GM03348 (cell line): ENCODE data around the gene ARHGAP25.

Experiments used
- DNase-seq: peaks from one replicate; pipeline ENCODE4 v3.0.0; 2012; ENCODE audit warnings: low spot score

Gene ARHGAP25

DNA sequence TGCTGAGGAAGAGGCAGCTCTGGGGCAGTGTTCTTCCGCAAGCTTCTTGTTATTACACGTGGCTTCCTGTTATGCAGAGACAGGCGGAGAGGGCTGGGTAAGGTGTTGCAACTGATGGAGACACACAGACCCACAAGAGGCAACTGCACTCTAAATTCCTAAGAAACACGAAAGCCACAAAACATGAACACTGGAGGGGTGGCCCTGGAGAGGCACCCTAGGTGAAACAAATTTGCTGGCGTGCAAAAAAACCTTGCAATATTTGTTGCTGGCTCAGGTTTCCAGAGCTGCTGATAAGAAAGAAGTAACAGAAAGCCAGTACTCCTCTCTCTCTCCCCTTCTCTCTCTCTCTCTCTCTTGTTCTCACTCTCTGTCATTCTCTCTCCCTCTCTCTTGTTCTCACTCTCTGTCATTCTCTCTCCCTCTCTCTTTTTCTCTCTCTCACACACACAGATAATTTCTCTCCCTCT is 31.8 kb downstream of the ARHGAP25 start:
- DNase-seq, result no peak

DNA sequence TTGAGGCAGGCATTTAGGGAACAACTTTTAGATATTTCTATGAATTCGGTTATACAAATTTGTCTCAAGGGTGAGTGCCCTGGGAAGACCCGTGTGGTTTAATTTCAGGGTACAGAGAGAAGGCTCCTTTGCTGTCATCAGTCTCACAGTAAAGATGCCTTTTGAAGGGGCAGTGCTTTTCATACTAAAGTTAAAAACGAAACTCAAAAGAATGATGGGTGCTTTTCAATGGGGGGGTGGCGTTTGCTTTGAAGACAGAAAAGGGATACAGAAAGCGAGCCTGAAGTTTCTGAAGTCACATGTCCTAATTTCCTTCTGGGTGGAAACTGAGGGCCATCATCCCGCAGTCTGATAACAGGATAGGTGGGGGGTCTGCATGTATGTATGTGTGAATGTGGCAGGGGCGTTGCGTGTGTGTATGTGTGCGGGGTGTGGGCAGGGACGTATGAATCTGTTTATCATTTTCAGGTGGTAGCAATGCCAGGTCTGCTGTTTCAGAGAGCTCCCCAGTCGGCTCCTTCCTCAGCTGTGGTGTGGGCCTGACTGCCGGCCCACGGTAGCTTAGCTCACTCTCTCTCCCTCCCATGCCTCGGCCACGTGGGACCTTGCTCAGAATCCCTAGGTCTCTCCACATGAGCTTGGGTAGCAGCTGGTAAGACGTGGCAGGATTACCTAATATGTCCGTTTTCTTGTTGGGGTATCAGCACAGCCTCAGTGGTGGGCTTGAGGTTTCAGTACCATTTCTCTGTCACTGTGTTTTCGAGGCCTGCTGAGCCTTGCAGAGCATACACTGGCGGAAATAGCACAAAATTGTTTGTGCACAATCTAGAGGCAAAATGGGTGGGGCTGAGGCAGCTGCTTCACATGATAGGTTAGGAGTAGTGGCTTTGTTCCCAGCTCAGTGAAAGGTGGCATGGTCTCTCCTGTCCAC is 32.7 kb downstream of the ARHGAP25 start:
- DNase-seq, result no peak

DNA sequence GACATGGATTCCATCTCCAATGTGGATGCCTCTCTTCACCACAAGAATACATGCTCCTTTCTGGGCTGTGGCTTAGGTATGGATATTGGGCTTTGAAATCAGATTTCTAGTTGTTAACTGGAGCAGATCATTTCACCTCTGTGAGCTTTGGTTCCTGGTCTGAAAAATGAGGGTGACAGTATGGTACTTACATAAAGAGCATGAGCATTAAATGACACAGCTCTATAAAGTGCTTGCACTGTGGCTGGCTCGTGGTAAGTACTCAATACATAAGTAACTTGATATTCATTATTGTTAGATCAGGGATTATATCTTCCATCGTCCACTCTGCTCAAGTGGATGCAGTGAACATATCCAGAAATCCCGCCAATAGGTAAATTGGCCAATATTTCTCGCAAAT is 33.4 kb downstream of the ARHGAP25 start:
- DNase-seq, result no peak

DNA sequence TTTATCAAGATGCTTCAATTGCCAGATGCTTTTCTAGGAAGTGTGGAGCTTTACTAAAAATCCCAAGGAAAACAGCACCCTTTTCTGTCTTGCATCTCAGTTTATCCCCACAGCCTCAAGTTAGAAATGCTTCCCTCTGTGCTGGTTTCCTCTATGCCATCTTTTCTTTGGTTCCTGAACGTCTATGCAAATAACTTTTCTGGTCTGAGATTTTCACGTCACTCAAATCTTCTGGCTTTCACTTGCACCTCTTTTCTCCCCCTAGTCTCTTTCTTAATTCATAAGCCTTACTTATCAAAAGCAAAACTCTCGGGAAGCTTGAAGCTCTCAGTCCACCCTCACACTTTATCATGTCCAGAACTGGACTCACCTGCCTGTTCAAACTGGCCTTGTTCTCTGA is 33.9 kb downstream of the ARHGAP25 start:
- no peak for DNase-seq

DNA sequence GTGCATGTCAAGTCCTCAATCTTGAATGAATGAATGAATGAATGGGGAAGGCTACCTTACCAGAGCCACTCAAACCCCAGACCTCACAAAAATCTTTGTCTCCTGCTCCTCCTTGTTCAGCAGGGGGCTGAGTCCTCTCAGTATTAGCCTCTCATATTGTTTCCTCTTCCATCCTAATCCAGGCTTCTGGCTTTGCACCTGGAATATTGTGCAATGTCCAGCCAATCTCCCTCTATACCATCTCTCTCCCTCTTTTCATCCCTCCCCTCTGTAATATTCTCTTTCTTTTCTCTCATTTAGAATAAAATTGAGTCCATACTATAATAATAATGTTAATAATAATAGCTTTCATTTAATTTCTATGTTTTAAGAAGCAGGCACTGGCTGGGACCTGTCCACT is 34.3 kb downstream of the ARHGAP25 start:
- DNase-seq, result no peak

DNA sequence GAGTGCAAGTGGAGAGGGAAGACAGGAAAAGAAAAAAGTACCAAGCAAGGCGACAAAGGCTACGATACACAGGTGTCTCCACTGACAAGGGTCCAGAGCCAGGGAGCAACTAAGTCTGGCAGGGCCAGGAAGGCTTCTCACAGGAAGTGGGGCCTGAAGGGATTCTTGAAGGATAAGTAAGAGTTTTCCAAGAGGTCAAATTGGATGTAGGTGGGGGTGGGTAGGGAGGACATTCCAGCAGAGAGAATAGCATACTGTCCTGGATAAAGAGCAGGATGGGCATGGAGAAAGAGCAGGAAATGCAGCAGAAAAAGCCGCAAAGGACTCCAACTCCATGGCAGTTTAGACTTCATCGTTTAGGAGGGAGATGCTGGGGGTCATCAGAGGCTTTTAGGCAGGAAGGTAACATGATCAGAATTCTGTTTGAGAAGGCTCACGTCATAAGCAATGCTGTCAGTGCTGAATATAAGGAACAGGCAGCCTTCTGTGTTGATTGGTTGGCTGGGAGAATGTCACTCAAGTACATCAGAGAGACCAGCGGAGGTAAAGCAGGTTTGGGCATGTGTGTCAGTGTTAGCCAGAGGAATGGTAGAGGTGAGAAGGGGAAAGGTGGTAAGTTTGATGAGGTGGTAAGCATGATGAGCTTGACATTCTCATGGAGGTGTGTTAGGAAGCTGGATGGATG is 35.1 kb downstream of the ARHGAP25 start:
- DNase-seq, result no peak

DNA sequence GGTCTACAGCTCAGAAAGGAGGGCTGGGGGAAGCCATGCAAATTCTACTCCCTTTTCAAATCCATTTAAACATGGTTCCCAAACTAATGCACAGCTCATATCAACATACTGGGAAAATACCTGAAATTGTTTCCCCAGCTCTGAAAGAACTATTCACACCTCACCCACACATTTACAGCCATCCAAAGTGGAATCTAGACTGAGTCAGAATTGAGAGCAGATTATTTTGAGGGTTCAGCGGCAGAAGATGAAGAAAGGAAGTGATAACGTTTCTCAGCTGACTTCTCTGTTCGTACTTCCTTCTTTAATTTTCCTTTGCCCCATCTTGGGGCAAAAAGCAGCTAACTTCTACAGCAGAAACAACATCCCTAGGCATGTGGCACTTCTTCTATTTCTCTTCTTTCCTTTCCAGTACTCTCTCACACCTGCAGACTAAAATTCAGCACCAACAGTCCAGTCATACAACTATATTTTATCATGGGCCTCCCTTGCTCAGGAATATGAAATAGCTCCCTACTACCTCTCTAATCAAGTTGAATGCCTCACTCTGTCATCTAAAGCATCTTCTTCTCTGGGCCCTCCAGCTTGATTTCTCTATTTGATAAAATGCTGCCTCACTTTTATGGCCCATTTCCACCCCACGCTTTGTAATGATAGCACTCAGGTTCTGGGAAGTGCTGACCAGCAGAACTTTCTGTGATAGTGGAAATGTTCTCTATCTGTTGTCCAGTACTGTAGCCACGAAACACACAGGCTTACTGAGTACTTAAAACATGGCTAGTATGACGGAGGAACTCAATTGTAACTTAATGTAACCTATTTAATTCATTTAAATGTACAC is 35.9 kb downstream of the ARHGAP25 start:
- no peak for DNase-seq

DNA sequence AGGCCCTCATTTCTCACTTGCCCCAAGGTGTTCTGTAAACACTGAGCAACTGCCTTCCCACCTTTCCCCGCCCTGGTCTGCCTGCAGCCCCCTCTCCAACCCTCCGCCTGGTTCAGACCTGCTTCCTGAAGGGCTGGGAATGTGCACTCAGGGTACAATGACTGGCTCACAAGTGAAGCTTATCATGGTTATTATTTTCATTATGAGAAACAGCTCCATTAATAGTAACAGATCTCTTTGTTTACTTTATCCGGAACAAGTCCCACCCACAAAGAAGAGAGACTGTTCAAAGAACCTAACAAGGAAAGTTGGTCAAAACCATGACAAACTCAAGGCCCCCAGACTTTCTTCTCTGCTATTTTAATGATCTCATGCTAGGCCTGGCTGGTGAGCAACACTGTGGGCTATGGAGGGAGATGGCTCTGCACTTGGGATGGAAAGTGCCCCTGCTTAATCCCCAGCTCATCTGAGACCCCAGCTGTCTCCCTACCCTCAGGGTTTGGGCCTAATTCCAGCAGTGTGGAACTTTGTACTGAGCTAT is 36.7 kb downstream of the ARHGAP25 start:
- DNase-seq, result no peak

DNA sequence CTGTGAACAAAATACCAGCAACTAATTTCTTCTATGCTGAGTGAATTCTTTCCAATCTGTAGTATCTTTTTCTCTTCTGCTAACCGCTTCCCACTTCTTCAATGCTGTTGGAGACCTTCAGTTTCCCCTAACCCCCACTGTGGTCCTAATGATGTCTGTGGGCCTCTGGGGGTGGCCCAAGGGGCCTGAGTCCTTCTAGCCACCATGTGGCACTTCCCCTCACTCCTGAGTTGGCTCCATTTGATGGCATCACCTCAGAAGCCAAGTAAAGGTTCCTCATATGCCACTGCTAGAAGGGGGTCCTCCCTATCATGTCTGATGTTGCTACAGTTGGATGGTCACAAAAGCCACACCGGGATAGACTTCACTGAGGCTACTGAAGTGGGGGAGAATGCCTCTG is 37.5 kb downstream of the ARHGAP25 start:
- no peak for DNase-seq

DNA sequence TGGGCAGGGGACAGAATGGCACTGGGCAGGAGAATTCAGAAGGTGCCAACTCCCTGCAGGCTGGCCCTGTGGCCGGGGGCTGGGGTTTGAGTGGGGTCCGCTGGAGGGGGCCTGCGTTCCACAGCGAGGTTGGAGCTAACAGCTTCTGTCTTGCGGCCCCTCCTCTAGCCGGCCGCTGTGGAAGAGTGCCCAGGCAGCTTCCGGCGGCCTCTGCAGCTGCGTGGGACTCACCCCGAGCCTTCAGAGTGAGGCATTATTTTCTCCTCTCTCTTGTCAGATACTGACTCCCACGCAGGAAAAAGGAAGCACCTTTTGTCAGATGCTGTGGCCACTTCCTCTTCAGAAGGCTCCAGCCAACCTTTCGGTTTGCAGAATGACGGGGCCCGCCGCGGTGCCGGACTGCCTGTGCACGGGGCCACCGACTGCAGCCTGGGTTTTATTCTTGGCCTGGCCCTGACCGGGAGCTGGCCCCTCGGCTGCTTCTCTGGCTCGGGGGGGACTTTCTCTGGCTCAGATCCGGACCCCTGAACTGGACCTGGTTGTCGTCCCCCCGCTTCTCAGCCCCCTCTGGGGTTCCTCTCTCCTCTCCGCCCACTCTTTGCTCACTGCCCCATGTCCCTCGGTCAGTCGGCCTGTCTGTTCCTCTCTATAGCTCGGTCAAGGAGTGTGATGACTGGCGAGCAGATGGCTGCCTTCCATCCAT is 40.1 kb downstream of the ARHGAP25 start:
- no peak for DNase-seq

DNA sequence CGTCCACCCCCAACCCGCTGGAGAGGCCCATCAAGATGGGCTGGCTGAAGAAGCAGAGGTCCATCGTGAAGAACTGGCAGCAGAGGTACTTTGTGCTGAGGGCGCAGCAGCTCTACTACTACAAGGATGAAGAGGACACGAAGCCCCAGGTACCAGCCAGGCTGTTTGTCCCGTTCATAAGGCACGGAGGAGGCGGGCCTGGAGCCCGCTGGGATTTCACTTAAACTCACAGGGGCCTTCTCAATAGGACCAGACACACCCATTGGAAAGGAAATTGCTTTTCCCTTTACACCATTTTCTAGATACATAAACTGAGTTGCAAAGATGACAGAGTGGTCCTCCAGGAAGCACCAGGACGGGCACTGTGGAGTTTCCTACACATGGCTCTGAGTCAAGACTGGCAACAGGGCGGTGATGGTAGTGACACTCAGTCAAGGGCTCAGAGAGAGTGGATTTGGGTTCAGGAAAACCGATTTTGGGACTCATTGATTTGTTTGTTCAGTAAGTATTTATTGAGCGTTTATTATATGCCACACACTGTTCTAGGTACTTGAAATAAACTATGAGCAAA is 40.7 kb downstream of the ARHGAP25 start:
- no peak for DNase-seq

DNA sequence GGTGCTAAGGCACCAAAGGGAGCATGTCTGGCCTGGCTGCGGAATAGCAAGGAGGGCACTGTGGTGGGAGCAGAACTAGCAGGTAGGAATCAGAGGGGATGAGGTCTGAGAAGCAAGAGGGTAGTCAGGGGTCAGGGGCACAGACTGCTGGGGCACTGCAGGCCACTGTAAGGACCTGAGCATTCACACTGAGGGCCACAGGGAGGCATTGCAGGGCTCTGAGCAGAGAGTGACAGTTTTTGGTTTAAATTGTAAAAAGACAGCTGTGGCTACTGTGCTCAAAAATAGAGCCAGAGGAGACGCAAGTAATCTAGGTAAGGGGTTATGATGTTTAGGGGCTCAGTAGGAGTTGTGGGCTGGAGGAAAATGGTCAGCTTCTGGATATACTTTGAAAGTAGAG is 41.5 kb downstream of the ARHGAP25 start:
- DNase-seq, result no peak

DNA sequence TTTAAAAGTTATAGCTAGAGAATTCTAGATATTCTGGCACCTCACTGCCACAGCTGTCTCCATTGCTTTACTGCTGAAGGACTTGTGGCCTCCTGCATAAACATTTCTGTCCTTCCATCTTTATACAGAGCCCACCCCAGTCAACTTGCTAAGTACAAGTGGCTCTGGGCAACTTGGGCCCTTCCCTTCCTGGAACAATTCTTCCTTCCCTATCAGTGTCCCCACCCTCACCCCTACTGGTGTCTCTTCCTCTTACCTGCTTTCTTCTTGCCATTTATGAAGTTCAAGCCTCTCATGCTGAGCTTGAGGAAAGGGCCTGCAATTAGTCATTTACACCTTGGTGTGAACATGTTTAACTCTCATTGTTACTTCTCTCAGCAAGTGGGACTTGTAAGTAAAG is 45.0 kb downstream of the ARHGAP25 start:
- no peak for DNase-seq

DNA sequence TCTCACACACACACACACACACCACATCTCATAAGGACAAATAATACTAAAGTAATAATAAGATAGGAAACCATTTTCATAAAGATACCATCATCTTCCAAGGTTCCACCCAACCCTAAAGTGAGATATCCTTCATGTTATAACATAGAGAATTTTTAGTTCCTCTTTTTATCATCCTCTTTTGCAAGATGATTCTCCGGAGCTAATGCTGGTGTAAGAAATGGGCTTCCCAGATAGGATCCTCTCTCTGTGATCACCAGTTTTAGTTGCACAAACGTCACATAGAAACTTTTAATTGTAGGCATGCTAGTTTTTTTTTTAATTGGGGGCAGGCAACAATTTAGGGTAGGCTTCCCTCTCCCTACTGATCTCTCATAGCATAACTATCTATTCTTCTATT is 49.6 kb downstream of the ARHGAP25 start:
- no peak for DNase-seq

DNA sequence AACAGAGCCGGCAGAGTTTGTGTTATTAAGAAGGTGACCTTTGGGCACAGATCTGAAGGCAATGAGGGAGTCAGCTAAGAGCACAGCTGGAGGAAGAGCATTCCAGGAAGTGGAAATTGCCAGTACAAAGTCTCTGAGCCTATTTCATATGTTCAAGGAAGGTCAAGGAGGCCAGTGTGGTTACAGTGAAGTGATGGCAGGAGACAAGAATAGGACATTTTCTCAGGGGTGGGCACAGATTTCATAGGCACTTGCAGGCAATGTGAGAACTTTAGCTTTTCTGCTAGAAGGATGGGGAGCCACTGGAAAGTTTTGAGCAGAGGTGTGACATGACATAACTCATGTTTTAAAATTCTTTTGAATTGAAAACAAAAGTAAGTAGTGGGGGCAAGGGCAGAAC is 50.3 kb downstream of the ARHGAP25 start:
- no peak for DNase-seq

DNA sequence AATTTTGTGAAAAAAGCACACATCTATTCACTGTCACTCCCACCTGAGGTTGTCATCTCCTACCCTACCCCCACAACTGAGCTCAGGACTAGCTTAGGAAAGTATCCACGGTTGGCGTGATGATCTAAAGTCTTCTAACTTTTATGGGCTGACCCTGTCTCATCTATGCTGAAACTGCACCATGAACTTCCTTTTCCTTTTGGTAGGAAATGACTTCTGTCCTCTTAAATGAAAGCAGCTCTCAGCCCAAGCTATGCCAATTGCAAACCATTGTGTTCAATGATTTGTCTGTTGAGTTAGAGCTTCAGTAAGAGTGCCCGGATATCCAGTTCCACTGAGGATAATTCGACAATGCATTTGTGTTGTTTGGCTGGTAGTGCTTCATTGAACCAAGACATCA is 52.7 kb downstream of the ARHGAP25 start:
- DNase-seq, result no peak

DNA sequence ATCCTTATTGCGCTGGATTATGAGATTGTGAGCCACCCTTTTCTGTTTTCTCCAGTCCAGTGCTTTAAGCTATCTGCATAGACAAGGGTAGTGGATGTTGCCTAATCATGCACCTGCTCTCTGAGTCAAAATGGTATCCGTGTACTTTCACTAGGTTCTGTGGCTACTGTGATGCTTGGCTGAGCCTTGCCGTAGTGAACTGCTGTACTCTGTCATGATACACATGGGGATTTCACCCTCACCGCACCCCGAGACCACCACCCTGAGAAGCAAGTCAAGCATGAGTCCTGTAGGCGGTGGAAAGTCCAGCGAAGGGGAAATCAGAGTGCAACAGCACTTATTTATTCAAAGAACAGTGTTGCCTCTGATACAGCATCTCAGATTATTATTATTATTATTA is 55.0 kb downstream of the ARHGAP25 start:
- no peak for DNase-seq

DNA sequence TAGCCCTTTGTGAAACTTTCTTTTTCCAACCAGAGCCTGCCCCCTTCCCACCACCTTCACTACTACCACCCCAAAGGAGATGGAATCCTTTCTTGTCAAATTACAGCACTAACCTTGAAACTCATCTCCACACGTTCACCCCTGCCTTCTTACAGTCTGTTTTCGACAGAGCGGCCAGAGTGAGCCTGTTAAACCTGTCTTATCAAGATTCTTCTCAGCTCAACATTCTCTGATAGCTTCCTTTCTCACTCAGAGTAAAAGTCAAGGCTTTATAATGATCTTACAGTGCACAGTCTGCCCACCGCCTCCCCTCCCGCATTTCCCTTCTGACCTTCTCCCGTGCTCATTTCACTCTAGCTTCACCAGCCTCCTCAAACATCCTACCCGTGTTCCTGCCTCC is 56.0 kb downstream of the ARHGAP25 start:
- no peak for DNase-seq

DNA sequence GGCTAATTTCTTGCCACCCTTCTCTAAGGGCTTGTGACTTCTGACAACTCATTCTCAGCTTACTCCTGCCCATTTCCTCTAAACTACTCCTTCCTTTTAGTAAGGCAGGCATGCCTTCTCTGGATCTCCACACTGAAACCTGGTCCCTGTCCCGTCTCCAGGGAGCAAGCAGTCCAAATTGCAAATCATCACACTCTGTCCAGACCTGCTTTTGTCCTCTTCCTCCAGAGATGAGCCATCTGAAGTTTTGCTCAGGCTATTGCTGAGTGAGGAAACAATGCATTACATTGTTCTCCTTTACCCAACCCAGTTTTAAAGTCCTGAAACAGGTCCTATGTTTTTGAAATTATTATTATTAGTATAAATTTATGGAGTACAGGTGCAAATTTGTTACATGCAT is 57.3 kb downstream of the ARHGAP25 start:
- DNase-seq, result no peak

DNA sequence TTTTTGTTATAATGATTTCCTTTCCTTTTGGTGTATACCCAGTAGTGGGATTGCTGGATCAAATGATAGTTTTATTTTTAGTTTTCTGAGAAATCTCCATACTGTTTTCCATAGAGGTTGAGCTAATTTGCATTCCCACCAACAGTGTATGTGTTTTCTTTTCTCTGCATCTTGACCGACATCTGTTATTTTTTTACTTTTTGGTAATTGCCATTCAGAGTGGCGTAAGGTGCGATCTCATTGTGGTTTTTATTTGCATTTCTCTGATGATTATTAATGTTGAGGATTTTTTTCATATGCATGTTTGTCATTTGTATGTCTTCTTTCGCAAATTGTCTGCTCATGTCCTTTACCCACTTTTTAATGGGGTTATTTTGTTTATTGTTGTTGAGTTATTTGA is 58.1 kb downstream of the ARHGAP25 start:
- no peak for DNase-seq

DNA sequence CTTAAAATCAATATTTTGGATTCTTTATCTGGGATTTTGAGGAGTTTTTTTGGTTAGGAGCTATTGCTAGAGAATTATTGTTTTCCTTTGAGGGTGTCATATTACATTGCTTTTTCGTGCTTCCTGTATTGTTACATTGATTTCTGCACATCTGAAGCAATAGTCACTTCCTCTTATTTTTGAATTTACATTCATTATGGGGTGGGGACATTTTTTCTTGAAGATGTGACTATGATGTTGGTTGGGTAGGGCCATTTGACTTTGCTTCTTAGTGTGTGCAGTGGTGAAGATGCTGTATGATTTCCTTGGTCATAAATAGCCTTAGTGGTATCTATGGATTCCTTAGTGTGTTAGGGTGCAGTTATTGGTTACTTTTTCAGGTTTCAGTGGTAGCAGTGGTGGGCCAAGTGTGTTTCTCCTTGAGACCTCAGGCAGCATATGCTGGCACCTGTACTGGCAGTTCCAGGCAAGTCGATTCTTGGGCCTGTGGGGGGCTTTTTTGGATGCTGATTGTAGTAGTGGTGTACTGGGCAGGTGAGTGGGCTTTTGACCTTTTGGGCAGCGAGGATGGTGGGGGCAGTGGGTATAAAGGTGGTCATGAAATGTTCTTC is 61.8 kb downstream of the ARHGAP25 start:
- no peak for DNase-seq
